NCI-H2081 treated with DMSO at 0.1 percent for 48 hours (cell line): ENCODE results near the gene PTPRA.

ENCODE experiments used
- DNase-seq: peaks from one replicate; lab custom pipeline; 2025; lab: John Stamatoyannopoulos, UW

The PTPRA gene

DNA sequence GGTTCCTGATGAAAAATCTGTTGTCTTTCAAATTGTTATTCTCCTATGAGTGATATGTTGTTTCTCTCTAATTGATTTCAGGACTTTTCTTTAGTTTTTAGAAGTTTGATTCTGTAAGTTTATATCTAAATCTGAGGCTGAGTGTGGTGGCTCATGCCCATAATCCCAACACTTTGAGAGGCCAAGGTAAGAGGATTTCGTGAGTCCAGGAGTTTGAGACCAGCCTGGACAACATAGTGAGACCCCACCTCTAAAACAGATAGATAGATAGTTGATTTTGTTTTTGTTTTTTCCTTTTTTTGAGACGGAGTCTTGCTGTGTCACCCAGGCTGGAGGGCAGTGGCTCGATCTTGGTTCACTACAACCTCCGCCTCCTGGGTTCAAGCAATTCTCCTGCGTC, 64.6 kb downstream of the PTPRA start:
- no peak for DNase-seq

DNA sequence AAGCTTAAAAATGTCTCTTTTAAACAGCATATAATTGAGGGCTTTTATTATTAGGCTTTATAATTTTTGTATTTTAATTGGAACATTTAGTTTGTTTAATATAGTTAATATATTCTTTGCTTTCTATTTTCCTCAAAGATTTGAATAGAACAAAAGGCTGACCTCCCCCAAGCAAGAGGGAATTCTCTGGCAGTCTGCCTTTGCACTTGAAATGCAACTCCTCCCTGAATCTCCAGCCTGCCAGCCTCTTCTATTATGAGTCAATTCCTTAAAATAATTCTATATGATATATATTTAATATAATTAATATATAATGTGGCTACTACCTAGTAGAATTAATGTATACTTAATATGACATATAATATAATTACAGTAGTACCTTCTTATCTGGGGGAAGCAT, 69.2 kb downstream of the PTPRA start:
- DNase-seq: no peak

DNA sequence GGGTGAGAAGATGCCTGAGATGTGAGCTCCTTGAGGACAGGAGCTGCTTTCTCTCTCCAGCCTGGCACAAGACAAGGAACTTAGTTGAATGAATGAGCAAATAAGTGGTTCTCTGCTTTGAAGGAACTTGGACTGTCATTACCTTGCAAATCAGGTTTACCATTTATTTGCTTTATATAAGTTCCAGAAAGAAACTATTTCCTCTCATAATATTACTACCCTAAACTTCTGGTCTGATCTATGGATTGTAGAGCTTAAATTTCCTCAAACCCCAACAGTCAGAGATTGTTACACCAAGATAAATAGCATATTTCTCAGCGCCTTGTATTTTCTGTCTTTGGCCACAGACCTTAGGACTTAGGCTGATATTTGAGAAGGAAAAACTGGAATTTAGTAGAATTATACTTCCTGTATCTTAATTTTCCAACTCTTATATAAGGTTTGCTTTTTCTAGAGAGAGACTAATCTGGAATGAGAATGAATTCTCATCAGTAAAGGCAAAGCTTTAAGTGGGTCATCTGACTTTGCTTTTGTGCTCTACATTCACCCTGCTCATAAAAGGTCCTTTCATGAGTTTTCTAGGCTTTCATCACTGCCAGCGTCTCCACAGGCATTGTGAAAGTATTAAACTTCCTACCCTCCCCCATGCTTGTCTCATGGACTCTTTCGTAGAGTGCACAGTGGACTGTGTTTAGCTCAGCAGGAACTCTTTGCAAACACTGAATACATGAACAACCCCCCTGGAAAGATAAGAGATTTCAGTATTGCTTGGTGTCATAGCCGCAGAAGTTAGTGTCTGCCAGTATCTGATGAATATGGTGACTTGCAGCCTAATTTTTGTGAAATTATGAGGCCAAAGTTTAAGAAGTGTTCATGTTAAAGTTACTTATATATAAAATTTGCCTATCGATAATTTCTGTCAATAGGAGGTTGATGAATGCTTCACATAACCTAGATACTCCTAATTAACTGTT, 74.0 kb downstream of the PTPRA start:
- no peak for DNase-seq

DNA sequence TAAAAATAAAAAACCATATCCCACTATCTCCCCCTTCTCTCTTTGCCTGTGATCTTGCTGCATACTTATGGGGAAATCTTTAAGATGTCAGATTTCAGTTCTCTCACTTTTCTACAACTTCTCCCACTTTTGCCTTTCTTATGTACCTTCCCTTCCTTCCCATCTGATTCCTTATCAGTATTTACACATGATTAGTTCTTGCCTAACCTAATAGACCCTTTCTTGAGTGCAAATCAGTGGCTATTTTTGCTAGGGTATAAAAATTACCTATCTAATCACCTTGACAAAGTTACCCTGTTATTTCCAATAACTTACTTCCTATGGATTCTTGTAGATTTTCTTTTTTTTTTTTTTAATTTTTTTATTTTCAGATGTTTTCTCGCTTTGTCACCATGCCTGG, 75.7 kb downstream of the PTPRA start:
- no peak for DNase-seq

DNA sequence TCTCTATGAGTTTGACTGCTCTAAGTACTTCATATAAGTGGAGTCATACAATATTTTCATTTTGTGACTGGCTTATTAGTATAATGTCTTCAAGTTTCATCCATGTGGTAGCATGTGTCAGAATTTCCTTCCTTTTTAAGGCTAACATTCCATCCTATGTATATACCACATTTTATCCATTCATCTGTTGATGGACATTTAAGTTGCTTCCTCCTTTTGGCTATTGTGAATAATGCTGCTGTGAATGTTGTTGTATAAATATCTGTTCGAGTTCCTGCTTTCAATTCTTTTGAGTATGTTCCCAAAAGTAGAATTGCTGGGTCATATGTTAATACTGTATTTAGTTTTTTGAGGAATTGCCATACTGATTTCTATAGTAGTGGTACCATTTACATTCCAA, 79.5 kb downstream of the PTPRA start:
- no peak for DNase-seq

DNA sequence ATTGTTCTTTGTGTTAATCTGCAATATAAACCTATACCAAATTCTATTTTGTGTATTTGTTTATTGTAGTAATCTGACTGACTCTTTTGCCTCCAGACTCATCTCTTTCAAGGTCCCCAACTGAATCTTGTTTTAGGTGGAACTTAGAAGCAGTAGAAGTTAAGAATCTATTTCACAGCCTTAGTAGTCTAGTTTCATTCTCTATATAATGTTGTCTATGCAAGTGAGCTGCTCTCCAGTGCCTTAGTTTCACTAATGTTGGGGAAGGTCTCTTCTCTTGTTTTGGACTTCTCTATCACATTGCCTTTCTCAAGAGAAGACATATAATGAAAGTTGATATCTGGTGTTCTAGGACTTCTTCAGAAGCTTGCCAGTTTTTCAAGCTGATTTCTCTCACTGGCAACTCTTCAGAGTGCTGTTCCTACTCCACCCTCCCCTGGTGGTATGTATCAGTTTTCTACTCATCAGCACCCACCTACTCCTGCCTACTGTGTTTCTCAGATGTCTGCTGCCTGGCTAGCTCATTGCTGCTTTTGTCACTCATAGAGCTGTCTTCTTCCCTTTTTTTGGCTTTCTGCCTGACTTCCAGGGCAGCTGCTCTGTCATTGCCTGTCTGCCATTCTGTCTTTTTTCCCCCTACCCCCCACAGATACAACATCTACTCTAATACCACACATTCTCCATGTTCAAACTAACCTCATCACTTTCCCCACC, 82.1 kb downstream of the PTPRA start:
- no peak for DNase-seq

DNA sequence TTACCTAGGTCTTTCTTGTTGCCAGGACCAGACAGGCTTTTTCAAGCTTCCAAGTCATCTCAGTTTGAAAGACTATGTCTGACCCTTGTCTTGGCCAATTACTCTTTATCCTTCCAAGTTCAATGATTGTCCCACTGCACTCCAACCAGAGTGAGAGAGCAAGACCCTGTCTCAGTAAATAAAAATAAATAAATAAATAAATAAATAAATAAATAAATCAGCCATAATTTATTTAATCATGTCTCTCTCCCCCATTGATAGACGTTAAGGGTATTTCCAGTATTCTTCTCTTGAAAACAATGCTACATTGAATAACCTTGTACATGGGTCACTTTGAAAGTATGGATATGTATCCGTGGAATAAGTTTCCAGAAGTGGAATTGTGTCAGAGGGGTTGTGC, 83.2 kb downstream of the PTPRA start:
- DNase-seq: no peak

DNA sequence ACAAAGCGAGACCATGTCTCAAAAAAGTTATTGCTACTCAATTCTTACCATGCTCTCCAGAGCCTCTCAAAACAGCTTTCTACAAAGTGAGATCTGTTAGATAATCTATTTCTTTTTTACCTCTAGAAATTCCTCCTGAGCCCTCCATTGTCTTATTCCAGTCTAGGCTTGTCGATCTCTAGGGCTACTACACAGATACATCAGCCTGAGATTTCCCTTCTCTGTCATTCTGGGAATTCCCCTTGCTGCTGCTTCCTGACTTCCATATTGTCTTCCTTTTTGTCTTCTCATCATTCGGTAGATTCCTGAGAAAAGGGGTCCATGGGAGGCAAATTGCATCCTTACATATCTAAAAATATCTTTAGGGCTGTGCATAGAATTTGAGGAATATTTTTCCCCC, 94.6 kb downstream of the PTPRA start:
- no peak for DNase-seq

DNA sequence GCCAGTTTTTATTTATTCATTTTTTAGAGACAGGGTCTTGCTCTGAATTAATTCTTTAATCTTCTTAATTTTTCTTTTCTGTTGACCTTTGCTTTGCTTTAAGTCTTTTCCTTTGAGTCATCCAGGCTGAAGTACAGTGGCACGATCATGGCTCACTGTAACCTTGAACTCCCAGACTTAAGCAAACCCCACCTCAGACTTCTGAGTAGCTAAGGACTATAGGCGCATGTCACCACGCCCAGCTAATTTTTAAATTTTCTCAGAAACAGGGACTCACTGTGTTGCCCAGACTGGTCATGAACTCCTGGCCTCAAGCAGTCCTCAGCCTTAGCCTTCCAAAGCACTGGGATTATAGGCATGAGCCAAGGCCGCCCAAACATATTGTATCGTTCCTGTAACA, 98.8 kb downstream of the PTPRA start:
- no peak for DNase-seq

DNA sequence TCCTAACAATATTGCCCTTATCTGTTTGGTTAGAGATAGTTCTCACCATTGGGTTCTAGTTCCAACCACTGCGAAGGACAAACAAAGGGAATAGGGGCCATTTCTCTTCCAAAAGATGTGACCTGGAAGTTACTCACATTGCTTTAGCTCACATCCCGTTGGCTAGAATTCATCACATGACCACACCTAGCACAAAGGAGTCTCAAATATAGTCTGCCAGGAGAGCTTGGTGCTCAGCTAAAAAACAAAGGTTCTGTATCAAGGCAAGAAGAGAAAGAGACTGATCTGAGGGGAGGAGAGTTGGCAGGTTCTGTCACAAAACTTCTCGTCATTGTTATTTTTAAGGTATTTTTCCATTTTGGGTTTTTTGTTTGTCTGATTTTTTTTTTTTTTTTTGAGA, 100.3 kb downstream of the PTPRA start:
- DNase-seq: no peak

DNA sequence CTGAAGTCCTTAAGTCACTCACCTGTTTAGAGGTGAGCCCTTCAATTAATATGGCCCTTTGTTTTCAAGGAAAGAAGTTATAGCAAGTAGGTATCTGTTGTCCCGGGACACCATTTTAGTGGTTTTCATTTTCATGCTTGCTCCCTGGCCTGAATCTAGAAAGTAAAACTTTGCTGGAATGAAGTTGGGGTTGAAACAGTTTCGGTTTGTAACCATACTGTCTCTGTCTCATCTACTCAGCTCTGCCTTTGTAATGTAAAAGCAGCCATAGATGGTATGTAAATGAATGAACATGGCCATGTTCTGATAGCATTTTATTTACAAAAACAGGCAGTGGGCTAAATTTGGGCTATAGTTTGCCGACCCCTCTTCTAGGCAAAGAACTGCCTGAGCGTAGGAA, 105.2 kb downstream of the PTPRA start:
- DNase-seq: no peak

DNA sequence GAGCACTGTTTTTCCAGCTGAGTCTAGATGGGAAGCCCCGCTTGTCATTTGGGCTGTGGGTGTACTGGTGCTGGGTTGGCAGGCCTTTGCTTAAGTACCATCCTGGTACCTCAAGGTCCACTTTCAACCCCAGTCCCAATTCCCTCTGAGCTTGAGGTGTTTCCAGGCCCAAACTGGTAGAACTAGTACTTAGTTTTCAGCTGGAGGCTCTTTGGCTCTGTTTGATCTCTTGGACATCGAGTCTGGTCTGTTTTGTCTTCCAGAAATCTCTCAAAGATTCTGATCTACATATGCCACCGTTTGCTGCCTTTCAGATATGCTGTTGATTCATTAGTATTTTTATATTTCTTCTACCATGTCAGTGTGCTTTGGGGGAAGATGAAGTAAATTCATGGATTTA, 108.4 kb downstream of the PTPRA start:
- DNase-seq: no peak

DNA sequence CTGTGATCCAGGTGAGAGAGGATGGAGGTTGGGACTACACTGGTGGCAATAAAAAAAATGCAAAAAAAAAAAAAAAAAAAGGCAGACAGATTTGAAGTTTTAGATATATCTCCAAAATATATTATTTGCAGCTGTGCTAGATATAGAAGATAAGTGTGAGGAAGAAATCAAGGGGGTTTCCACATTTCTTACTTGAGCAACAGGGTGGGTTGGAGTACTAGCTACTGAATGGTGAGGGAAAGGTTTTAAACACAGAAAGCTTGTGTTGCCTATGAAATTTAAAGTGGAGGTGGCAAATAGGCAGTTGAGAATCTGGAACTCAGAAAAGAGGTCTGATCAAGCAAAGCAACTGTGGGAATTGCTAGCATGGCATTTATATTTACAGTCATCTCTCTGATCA, 110.2 kb downstream of the PTPRA start:
- DNase-seq: no peak

DNA sequence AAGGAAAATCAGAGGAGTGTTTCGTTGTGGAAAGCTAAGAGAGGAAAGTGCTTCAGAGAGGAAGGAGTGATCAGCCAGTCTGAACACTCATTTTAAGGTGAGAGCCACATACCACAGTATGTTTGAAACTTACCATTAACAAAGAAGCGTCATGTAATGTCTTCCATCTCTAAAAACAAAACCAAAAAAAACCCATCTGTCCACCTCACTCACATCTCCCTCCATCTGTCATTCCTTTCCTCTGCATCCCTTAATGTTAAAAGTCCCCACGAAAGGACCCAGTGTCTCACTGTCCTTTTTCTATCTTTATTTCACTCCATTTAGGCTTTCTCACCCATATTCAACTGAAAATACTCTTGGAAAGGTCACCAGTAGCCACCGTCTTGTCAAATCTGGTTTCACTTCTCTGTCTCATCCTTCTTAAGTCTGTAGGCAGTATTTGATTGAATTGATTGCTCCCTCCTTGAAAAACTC, 110.8 kb downstream of the PTPRA start:
- DNase-seq: no peak

DNA sequence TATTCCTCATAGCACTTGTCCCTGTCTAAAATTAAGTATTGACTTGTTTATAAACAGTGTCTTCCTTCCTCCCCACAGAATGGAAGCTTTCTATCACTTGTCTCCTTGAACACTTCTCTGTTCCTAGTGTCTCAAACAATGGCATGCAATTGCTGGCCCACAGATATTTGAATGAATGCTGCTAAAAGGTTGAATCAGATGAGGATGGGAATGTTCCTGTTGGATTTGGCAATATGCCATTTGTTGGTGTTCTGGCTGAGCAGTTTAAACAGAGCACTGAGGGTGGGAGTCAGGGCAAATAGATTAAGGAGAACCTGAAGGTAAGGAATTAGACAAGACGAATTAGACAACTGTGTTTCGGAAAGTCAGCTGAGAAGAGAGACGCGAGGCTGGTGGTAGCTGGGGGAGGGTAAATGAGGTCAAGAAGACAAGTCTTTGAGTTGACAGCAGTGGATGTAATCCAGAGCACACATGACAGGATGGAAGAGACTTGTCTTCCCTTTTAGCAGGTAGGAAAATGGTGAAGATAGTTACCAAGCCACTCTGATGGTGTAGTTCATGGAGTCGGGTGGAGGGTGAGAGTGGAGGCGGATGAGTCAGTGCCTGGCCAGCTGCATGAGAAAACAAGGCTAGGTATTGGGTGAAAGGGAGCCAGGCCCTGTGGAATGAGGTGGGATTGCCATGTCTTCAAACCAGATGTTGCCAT, 111.8 kb downstream of the PTPRA start:
- DNase-seq: no peak

DNA sequence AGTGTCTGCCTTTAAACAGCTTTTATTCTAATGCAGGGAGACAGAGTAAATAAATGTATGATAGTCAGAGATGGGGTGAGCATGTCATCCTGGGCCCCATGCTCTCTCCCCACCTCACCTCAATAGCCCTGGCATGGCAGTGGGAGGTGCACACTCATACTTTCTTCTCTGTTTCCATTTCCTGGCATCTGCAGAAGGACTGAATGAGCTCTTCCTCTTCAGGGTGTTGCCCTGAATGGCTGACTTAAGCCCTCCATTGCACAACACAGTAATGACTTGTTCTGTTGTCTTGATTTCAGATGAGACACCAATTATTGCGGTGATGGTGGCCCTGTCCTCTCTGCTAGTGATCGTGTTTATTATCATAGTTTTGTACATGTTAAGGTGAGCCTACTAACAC, 113.2 kb downstream of the PTPRA start:
- DNase-seq: no peak

DNA sequence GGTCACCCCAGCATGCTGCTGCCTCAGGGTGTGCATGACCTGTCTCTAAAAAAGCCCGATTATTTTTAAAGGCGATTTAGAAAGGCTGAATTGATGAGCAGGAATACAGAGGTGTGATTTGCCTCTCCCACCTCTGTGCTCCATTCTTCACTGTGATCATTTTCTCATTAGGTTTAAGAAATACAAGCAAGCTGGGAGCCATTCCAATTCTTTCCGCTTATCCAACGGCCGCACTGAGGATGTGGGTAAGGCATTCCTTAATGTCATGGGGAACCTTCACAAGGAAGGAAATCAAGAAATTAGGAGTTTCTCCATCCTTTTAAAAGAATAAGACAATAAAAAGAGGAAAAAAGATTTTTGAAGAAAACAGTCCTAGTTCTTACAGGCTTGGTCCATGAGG, 114.6 kb downstream of the PTPRA start:
- no peak for DNase-seq

DNA sequence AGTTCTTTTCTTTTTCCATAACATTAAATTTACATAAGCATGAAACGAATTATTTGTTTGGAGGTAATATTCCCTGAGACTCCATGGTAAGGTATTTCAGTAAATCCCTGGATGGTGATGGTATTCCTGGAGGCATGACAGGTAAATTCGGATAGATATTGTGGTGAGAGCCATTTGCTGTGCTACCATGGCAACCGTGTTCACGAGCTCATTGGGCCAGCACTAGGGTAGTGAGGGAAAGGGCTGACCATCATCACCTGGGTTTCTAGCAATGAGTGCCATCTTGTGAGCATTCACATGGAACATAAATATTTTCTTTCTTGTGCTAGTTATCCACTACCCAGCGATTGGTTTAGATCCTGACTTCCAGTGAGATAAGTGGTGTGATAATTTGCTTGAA, 118.3 kb downstream of the PTPRA start:
- DNase-seq: no peak

DNA sequence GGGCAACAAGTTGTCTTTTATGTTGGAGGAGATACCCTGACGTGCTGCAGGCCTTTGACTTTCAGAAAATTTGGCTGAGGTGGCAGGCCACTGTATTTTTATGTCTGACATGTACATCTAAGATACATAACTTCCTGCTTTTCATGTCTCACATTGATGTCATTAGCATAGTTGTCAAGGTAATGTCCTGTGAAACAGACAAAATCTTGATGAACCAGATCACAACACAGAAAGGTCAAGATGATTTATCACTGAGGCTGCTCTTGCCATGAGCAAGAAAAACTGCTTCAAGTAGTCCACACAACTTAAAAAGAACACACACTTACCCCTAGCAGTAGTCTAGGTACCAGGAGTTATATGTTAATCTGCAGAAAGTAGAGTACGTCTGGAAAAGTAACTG, 120.0 kb downstream of the PTPRA start:
- DNase-seq: no peak

DNA sequence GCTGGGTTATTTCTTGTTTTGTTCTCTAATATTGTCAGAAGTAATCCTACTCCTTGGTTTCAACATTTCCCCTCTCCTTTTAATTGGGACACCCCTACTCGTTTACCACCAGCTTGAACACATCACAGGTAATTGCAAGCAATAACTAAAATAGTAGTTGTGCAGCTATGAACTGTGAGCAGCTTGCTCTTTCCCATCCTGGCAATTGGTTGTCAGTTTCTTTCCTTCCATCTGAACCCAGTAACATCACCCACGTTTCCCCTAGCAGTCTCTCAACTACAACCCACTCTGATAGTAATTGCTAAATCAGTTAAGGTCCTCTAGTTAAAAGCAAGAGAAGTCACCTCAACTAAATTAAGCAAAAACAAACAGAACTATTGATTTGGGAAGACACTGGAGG, 122.5 kb downstream of the PTPRA start:
- DNase-seq: no peak

DNA sequence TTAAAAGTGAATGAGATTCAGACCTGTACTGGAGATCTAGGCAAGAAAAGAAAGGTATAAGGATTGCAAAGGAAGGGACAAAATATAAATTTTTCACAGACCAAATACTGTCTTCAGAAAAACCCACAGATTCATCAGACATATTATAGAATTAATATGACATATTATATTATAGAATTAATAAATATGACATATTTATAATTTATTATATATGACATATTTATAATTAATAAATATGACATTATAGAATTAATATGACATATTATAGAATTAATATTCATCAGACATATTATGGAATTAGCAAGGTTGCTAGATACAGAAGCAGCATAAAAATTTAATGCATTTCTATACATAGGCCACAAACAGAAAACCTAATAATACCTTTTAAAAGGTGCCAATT, 125.4 kb downstream of the PTPRA start:
- DNase-seq: no peak

DNA sequence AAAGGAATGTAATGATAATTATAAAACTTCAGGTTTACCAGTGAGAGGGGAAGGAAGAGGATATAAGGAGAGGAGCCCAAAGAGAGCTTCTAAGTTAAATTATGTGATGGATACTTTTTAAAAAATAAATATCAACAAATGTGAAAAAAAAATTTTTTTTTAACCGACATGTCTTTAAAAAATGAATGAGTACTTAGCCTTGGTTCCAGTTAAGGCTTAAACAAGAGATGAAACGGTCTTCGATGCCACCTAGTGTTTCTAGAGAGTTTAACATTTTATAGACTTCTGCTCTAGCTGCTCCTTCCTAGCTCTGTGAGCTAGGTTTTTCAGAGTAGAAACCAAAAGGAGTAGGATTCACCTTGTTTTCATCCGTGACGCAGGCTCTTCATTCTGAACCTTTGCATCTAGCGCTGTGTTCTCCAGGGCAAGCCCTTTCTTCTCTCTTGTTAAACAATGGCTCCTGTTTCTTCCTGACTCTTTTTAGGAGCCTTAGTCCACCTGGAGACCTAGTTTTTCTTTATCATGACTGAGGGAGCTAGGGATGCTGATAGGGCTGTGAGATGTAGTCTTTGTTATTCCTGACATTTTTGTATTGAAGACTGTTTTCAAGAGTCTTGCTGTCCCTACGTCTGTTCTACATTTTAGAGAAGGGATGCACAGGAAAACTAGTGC, 127.7 kb downstream of the PTPRA start:
- DNase-seq: no peak
